CD14-positive monocyte (primary cell): ENCODE results near the gene ZNF837. TPM values are rescaled to one million over a fixed set of nuclear protein-coding genes. Genes with fewer than 3 reads are reported as not detected.

Source experiments
- DNase-seq, 3 donors: peaks; one replicate each; pipeline ENCODE4 v3.0.0-alpha.2; 2011 to 2022
- H2AFZ ChIP-seq: 2 replicates; pipeline ENCODE4 v1.6.0; 2012; ENCODE audit warnings: mild to moderate bottlenecking, low read depth, low read length, inconsistent platforms; ENCODE audit not compliant: insufficient read depth, poor library complexity, severe bottlenecking
- H3K27ac ChIP-seq, 2 donors: 1 replicate in 1 of 2; 2 replicates in 1 of 2; pipeline ENCODE4 v1.5.1; 2012 to 2013; ENCODE audit warnings: low read length in 2 of 2, control low read depth in 1 of 2, inconsistent platforms in 1 of 2, low read depth in 1 of 2, mild to moderate bottlenecking in 1 of 2
- H3K27me3 ChIP-seq, 2 donors: one replicate each; pipeline versions ENCODE4 v1.6.0 to v1.6.1; 2011 to 2013; ENCODE audit warnings: low read length in 2 of 2; ENCODE audit not compliant: control insufficient read depth in 2 of 2, insufficient read depth in 2 of 2
- H3K36me3 ChIP-seq, 2 donors: replicated peaks in 1 of 2; 1 replicate in 1 of 2; 2 replicates in 1 of 2; pipeline versions ENCODE4 v1.5.1 to v1.6.1; 2012 to 2013; ENCODE audit warnings: low read length in 2 of 2, control low read depth in 1 of 2, inconsistent platforms in 1 of 2, mild to moderate bottlenecking in 1 of 2; ENCODE audit not compliant: insufficient read depth in 2 of 2, control insufficient read depth in 1 of 2
- H3K4me1 ChIP-seq, 2 donors: 1 replicate in 1 of 2; 2 replicates in 1 of 2; pipeline versions ENCODE4 v1.5.1 to v1.6.1; 2012 to 2013; ENCODE audit warnings: low read length in 2 of 2, control low read depth in 1 of 2, inconsistent platforms in 1 of 2, mild to moderate bottlenecking in 1 of 2, moderate library complexity in 1 of 2; ENCODE audit not compliant: insufficient read depth in 2 of 2, control insufficient read depth in 1 of 2
- H3K4me2 ChIP-seq: replicated peaks from 2 replicates; pipeline ENCODE3; 2012; ENCODE audit warnings: low read length, moderate library complexity, mild to moderate bottlenecking; ENCODE audit not compliant: poor library complexity, severe bottlenecking; ENCODE audit errors: extremely low read depth
- H3K4me3 ChIP-seq, 3 experiments: fragments of 200-600 bp in 1 of 3; sonication (generic) in 1 of 3; replicated peaks in 1 of 3; 1 replicate in 2 of 3; 2 replicates in 1 of 3; pipeline ENCODE4 v1.5.1; 2011 to 2013; ENCODE audit warnings: low read length in 3 of 3, mild to moderate bottlenecking in 3 of 3, control low read depth in 2 of 3, low read depth in 2 of 3, inconsistent platforms in 1 of 3, moderate library complexity in 1 of 3
- H3K79me2 ChIP-seq: 2 replicates; pipeline ENCODE4 v1.6.0; 2012; ENCODE audit warnings: mild to moderate bottlenecking, control low read depth, inconsistent platforms, low read length, moderate library complexity; ENCODE audit not compliant: insufficient read depth
- H3K9ac ChIP-seq: 2 replicates; pipeline ENCODE4 v1.6.0; 2017; ENCODE audit warnings: low read length, mild to moderate bottlenecking; ENCODE audit not compliant: insufficient read depth, poor library complexity, severe bottlenecking
- H3K9me3 ChIP-seq, 2 donors: replicated peaks in 1 of 2; 1 replicate in 1 of 2; 2 replicates in 1 of 2; pipeline versions ENCODE4 v1.5.1 to v1.6.1; 2012 to 2013; ENCODE audit warnings: low read length in 2 of 2, control low read depth in 1 of 2; ENCODE audit not compliant: control insufficient read depth in 1 of 2, insufficient read depth in 1 of 2
- H4K20me1 ChIP-seq: 2 replicates; pipeline ENCODE4 v1.6.0; 2012; ENCODE audit warnings: mild to moderate bottlenecking, low read length, control low read depth, moderate library complexity; ENCODE audit not compliant: insufficient read depth
- H3K27ac Mint-ChIP-seq, 7 donors: one replicate each; pipeline ENCODE4 v1.8.0; 2020; ENCODE audit warnings: mild to moderate bottlenecking in 7 of 7, mixed read lengths in 7 of 7, moderate library complexity in 6 of 7, inconsistent platforms in 2 of 7
- H3K27me3 Mint-ChIP-seq, 3 donors: one replicate each; pipeline ENCODE4 v1.8.0; 2021 to 2022; ENCODE audit warnings: low read depth in 3 of 3, mild to moderate bottlenecking in 3 of 3, mixed read lengths in 3 of 3, moderate library complexity in 3 of 3, inconsistent platforms in 1 of 3
- H3K36me3 Mint-ChIP-seq, 2 donors: one replicate each; pipeline ENCODE4 v1.8.0; 2020; ENCODE audit warnings: mixed read lengths in 2 of 2, inconsistent platforms in 1 of 2, mild to moderate bottlenecking in 1 of 2
- H3K4me1 Mint-ChIP-seq: one replicate; pipeline ENCODE4 v1.8.0; 2020; ENCODE audit warnings: mild to moderate bottlenecking, mixed read lengths
- H3K4me3 Mint-ChIP-seq, 2 donors: one replicate each; pipeline ENCODE4 v1.8.0; 2020; ENCODE audit warnings: mild to moderate bottlenecking in 2 of 2, mixed read lengths in 2 of 2, moderate library complexity in 1 of 2
- H3K9me3 Mint-ChIP-seq, 7 donors: one replicate each; pipeline ENCODE4 v1.8.0; 2020 to 2022; ENCODE audit warnings: mixed read lengths in 7 of 7, mild to moderate bottlenecking in 6 of 7, moderate library complexity in 6 of 7, inconsistent platforms in 2 of 7
- CTCF ChIP-seq: fragments of 200-600 bp; IDR thresholded peaks from one replicate; pipeline ENCODE4 v1.8.0; 2022; ENCODE audit warnings: antibody characterized with exemption, mild to moderate bottlenecking
- WGBS: methylation state at CpG from one replicate; pipeline ENCODE4 v1.1.5; 2013; ENCODE audit warnings: missing lambda C conversion rate; ENCODE audit not compliant: insufficient coverage; 5-methylcytosine and 5-hydroxymethylcytosine counted together
- intact Hi-C, 2 donors: fragments of 100-400 bp; cut with micrococcal nuclease; formaldehyde crosslinking; loops; one replicate each; pipeline versions ENCODE4 v1.15.0 to v1.15.1; 2023
- polyA plus RNA-seq, 3 donors: library from polyadenylated mRNA; depleted of rRNA in 1 of 3; unstranded in 2 of 3; stranded (reverse) in 1 of 3; fragments of 300-500 nt in 2 of 3; fragments of >200 nt in 1 of 3; fragmentation: Illumina TruSeq in 2 of 3; gene quantifications; 1 replicate in 2 of 3; 2 replicates in 1 of 3; pipeline ENCODE4 v1.2.3, GENCODE V29; 2012 to 2021

The ZNF837 gene
- polyA plus RNA-seq, 3 donors: 0.13 to 0.72 (median 0.33) TPM

- Histone ChIP-seq H3K27ac (no peak overlapping the region), H4K20me1 (no peaks in the 10 kb centered on the region), H3K9me3 (no peaks in the 10 kb centered on the region), H3K79me2 (peaks cover 11% of the 10 kb centered on the region), H3K4me1 (peaks cover 4 to 6% of the 10 kb centered on the region in 2 donors), H3K4me3 (no peak overlapping the region), H2AFZ (no peak overlapping the region), H3K27me3 (no peaks in the 10 kb centered on the region), H3K4me2 (no peak overlapping the region), H3K36me3 (peaks cover 13 to 28% of the 10 kb centered on the region in 2 donors), H3K9ac (no peak overlapping the region)
- no CpG with 5 or more reads among the region's 1 CpG for WGBS
- intact Hi-C loops: no loop called here
- Mint-ChIP-seq H3K4me3 (no peak overlapping the region), H3K4me1 (peaks cover 6% of the 10 kb centered on the region), H3K27me3 (peaks cover 0 to 2% (median 1%) of the 10 kb centered on the region in 3 donors), H3K36me3 (peaks cover 25 to 28% of the 10 kb centered on the region in 2 donors), H3K9me3 (no peaks in the 10 kb centered on the region), H3K27ac (no peak overlapping the region)
- DNase-seq: no peak
- no peak for TF ChIP-seq CTCF
Observed at GRCh38 chr19:58332697-58333096, 48.1 kb downstream of the ZNF837 start.

GRCh38 chr19:58330458-58330857, 50.4 kb downstream of the ZNF837 start:
- Histone ChIP-seq H3K4me3 (no peak overlapping the region), H3K4me1 (peaks cover 18 to 19% of the 10 kb centered on the region in 2 donors), H3K9ac (no peak overlapping the region), H4K20me1 (no peaks in the 10 kb centered on the region), H3K4me2 (no peak overlapping the region), H2AFZ (no peak overlapping the region), H3K79me2 (peaks cover 20% of the 10 kb centered on the region), H3K36me3 (peaks cover 6 to 8% of the 10 kb centered on the region in 2 donors), H3K27ac (no peak overlapping the region), H3K9me3 (no peaks in the 10 kb centered on the region), H3K27me3 (no peaks in the 10 kb centered on the region)
- H3K4me1 Mint-ChIP-seq: peaks cover 6% of the 10 kb centered on the region
- no peak overlapping the region for H3K4me3 Mint-ChIP-seq
- H3K27ac Mint-ChIP-seq: no peak overlapping the region
- no peaks in the 10 kb centered on the region for H3K9me3 Mint-ChIP-seq
- H3K36me3 Mint-ChIP-seq: peaks cover 10% of the 10 kb centered on the region in 2 donors
- DNase-seq: no peak
- intact Hi-C loops: no loop called here
- no peaks in the 10 kb centered on the region for H3K27me3 Mint-ChIP-seq
- 93% methylated on average over 3 of the region's 4 CpGs for WGBS
- TF ChIP-seq CTCF: no peak
